Renal cortex interstitium (tissue), 11 donors: ENCODE measurements around the gene EXOC3L4. TPM values are rescaled to one million over a fixed set of nuclear protein-coding genes. Genes with fewer than 3 reads are reported as not detected.

ENCODE experiments used
- DNase-seq, 11 donors: peaks; one replicate each; pipeline ENCODE4 v3.0.0-alpha.2; 2013; ENCODE audit warnings: low read depth in 9 of 11, low spot score in 4 of 11; ENCODE audit errors: extremely low read depth in 1 of 11
- polyA plus RNA-seq, 3 donors: library from polyadenylated mRNA; unstranded; fragments of 120-200 nt; gene quantifications; one replicate each; pipeline ENCODE4 v1.2.1, GENCODE V29; 2013; ENCODE audit not compliant: insufficient read length in 3 of 3

Gene EXOC3L4
- polyA plus RNA-seq, 3 donors = 2.4 to 8.7 (median 4.5) TPM

DNA sequence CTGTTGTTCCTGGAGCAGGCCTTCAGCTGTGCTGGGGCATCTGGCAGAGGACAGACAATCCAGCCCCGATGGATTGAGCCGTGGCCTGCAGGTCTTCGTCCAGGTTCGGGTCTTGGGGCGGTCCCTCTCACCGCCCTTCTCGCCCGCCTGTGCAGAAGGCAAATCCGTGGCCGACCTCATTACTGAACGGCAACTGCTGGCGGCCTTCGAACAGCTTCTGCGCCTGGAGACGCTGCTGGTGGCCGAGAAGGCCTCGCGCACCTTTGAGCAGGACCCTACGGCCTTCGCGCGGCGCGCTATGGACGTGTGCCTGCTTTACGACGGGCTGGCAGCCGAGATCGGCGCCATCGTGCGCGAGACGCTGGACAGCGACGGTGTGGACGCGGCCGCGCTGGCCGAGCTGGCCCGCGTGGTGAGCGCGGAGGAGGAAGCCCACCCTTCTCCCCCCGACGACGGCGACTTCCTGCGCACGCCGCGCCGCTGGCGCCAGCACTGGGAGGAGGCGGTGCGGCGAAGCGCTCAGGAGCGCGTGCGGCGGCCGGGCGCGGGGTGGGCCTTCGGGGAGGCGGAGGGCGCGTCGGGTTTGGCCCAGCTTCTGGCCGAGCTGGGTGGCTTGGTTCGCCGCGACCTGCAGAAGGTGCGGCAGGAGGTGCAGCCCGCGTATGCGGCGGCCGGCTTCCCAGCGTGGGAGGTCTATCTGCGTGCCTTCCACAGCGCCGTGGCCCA is 7.6 kb downstream of the EXOC3L4 start:
- DNase-seq = no peak

DNA sequence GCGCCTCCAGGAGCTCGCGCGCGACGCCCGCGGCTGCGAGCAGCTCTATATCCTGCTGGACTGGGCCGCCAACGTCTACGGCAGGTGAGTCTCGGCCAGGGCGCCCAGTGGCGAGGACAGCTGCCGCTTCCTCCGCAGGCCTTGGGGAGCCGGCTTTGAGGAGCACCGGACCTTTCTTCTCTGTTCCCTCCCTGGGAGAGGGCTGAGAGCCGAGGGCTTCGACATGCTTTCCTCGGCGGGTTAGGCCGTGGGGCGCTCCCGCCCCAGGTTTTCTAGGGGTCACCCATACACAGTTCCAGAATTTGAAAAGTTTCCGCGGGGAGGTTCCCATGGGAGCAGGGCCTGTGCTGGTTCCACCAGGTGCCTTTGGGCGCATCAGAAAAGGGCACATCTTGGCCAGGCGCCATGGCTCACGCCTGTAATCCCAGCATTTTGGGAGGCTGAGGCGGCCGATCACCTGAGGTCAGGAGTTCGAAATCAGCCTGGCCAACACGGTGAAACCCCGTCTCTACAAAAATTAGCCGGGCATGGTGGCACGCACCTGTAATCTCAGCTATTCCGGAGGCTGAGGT is 8.2 kb downstream of the EXOC3L4 start:
- no peak for DNase-seq

DNA sequence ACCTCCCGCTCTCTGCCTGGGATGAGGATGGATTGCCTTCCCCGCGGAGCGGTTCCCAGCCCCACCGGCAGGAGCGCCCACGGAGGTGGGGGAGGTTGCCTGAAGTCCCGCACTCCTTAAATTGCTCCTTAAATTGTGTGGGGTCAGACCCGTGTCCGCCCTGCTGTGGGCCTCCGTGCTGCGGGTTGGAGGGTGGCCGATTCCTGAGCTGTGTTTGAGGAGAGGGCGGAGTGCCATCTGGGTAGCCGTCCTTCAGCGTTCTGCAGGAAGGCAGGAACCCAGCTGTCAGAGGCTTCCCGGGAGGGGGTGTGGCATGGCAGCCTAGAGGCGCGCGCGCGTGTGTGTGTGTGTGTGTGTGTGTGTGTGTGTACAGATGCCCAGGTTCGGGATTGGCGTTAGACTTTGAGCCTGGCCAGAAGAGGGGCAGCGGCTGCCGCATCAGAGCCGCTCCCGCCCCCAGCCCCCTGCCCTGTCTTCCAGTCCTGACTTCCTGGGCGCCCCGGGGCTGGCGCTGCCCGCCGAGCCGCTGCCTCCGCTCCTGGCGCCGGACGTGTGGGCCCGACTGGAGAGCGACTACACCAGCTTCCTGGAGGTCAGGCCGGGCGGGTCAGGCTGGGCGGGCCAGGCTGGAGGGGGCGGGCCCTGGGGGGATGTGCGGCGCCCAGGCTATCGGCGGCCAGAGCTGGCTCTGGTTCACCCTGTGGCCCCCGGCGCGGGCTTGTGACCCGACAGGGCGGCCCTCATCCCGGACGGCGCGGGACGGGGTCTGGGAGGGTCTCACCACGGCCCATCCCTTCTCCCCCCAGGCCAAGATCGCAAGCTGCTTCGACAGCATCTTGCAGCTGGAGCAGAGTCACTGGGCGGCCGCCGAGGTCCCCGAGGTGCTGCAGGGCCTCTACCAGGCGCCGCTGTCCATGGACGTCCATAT is 9.2 kb downstream of the EXOC3L4 start:
- DNase-seq = no peak

DNA sequence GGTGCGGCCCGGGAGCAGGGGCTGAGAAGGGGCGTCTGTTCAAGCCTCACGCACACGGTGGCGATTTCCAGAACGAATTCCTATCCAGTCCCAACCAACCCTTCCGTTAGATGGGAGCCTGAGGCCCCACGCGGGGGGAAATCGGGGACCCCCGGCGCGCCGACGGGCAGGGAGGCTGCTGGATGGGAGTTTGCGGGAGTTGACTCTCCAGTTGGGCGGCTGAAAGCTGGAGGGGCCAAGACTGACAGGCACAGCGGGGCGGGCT is 9.8 kb downstream of the EXOC3L4 start:
- DNase-seq = no peak

DNA sequence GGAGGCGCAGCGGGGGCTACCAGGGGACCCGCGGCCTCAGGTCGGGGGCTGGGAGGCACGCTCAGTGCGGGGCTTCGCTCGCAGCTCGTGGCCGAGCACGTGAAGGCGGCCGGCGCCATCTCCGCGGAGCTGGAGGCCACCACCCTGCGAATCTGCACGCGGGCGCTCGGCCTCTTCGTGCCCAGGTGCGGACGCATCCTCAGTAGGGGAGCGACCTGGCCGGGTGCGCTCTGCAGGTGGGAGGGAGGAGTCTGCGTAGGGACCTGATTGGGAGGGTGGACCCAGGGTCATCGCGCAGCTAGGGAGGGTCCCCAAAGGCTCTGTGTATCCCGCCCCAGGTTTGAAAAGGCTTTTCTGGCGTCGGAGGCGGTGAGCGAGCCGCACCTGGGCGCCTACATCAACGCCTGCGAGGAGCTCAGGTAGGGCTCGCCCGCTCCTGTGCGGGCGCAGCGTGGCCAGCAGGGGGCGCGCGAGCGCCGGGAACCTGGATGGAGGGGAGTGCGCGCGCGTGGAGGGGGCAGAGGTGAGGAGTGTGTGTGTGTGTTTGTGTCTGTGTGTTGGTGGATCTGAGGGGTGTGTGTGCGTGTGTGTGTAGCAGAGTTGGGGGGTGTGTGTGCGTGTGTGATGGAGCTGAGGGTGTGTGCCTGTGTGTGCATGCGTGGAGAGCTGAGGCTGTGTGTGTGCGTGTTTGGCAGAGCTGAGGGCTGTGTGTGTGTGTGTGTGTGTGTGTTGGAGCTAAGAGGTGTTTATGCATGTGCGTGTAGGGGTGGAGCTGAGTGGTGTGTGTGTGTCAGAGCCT is 10.3 kb downstream of the EXOC3L4 start:
- no peak for DNase-seq

DNA sequence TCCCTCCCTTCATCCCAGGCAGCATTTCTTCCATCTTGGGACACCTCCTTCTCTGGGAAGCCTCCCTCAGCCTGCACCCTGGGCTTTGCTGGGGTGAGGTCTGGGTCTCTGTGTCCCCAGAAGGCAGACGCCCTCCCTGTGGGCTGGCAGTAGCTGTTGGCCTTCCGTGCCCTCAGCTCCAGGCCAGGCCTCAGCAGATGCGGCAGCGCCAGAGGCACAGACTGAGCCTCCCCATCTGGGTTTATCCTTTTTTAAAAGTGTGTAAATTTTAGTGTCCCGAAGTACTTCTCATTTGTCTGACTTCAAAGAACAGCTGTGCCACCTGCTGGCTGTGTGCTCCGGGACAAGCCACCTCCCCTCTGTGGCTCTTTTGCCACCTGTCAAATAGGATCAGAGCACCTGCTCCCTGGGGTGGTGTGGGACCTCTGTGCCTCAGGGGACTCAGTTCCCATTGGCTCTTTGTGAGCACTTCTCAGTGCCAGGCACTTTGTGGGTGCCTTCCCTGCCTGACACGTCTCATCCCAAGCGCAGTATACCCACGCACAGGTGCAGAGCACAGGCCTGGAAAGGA is 11.1 kb downstream of the EXOC3L4 start:
- DNase-seq = no peak

DNA sequence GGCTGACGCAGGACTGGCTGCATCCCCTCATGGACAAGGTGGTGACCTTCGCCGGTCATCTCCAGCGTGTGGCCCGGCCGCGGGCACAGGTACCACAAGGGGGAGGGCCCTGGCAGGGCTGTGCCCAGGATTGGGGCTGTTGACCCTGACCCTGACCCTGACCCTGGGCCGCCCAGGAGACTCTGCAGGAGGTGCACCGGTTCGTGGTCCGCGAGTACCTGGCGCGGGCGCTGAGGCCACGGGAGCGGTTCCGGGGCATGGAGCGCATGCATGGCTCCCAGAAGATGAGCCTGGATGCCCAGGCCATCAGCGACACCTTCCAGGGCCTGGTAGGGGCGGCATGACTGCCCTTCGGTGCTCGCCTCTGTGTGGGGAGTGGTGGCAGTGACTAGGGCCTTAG is 12.9 kb downstream of the EXOC3L4 start:
- no peak for DNase-seq

DNA sequence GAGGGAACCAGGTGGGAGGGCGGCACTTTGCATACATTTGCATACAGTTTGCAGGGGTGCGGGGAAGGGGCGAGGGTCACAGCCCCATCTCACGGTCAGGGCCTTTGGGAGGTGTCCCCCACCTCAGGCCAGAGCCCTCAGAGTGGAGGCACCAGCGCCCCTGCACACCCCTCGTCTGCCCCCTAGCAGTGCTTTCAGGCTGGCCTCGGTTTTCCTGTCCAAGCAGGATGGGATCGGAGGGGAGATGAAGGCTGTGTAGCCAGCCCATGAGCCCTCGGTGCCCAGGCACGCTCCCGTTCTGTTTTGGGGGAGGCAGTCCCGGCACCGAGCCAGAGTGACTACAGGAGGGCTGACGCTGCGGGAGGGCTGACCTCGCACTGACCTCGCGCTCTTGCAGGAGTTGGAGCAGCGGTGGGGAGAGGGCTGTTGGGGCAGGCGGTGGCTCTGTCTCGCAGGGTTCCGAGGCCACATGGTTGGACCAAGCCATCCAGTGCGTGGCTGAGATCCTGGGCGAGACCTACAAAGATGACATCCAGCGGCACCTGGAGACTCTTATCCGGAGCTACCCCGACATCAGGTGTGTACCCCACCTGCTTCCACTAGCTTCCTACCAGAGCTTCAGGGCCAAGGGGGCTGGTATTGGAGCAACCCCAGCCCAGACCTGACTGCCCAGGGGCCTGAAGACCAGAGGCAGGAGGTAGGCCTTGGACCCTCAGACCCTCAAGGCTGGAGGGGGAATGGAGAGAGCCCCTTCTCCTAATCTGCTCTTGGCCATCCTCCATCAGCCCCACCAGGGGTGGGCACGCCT is 13.6 kb downstream of the EXOC3L4 start:
- no peak for DNase-seq

DNA sequence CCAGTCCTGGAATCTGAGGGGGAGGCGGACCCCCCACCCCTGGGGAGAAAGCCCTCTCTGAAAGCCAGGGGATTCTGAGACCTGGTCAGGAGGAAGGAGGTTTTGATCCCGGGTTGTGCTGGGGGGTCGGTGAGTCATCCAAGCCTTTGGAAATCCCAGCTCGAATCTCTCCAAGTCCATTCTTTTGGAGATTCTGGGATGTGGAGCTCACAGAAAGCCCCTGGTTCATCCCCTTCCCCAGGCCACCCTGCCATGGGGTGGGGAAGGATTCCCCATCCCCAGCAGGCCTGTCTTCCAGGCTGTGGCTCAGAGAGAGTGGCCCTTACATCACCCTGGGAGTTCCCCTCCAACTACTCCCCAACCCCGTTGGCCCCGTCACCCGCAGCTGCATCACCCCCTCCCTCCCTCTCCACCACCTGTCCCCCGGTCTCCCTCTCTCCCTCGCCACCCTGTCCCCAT is 14.3 kb downstream of the EXOC3L4 start:
- DNase-seq = no peak

DNA sequence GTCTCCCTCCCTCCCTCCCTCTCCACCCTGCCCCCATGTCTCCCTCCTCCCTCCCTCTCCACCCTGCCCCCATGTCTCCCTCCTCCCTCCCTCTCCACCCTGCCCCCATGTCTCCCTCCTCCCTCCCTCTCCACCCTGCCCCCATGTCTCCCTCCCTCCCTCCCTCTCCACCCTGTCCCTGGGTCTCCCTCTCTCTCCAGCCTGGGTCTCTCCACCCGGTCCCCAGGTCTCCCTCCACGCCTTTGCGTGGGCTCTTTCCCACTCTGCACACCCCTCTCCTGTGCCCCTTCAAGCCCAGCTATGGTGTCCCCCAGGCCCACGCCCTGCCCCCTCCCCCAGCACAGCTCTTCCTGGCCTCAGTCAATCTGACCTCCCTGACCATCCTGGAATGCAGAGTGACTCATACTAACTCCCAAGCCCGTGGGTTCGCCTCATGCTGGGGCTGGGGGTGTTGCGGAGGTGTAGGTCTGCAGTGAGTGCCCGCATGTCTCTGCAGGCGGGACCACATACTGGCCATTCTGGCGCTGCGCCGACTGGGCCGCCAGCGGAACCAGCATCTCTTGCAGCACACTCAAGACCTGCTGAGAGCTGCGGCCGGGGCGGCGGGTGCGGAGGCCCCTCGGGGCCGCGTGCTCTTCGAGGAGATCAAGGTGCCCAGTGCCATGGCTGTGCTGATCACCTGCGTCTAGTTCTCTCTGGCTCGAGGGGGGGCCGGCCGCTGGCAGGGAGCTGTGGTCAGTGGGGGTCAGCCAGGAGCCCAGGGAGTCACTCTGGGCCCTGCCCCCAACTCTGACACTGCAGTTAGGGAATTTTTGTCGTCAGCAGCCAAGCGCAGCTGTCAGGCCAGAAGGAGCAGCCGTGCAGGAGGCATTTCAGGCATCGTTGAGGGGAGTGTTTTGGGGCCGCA is 15.3 kb downstream of the EXOC3L4 start:
- DNase-seq = no peak

DNA sequence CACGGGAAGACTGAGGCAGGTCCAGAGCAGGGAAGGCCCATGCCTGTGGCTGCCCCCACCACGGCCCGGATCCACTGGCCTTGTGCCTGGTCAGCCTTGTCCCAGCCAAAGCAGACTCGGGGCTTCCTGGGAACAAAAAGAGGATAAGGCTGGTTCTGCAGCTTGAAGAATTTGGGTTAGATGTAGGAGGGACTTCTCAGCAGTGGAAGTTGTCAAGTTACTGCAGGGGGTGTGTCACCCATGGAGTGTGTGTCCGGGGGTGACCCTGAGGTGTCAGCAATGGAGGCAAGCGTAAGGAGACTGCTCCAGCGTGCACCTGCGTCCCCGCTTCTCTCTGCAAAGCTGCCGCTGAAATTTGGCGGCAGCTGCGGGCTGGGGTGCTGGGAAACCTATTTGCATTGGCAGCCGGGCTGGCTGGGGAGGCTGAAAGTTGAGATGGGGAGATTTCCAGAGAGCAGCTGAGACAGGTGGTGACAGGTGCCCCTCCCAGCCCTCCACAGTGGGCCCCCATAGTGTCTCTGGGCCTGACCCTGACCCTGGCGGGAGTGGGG is 16.2 kb downstream of the EXOC3L4 start:
- no peak for DNase-seq

DNA sequence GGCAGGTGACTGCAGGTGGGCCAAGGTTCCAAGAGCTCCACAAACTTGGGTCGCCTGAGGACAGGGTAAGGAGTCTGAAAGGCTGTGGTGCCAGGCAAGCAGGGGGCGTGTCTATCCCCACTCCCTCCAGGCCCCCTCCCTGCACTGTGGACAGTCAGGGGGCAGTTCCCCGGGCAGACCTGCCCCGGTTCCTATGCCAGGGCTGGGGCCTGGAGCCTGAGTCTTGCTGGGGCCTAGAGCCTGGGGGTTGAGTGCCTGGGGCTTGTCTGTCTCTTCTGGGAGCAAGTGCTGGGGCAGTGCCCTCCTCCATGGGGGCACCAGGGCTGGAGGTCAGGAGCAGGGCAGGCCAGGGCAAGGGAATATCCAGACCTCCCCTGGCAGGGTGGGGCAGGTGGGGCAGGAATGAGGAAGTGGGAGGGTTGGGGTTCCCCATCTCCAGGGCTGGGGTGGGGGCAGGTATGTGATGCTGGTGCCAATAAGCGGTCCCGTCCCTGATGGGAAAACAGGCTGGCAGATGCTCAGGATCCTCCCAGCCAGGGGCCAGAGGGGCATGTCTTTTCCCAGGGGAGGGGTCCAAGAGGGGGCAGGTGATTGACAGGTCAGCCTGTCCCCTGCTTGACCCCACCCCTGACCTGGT is 16.8 kb downstream of the EXOC3L4 start:
- DNase-seq = no peak

DNA sequence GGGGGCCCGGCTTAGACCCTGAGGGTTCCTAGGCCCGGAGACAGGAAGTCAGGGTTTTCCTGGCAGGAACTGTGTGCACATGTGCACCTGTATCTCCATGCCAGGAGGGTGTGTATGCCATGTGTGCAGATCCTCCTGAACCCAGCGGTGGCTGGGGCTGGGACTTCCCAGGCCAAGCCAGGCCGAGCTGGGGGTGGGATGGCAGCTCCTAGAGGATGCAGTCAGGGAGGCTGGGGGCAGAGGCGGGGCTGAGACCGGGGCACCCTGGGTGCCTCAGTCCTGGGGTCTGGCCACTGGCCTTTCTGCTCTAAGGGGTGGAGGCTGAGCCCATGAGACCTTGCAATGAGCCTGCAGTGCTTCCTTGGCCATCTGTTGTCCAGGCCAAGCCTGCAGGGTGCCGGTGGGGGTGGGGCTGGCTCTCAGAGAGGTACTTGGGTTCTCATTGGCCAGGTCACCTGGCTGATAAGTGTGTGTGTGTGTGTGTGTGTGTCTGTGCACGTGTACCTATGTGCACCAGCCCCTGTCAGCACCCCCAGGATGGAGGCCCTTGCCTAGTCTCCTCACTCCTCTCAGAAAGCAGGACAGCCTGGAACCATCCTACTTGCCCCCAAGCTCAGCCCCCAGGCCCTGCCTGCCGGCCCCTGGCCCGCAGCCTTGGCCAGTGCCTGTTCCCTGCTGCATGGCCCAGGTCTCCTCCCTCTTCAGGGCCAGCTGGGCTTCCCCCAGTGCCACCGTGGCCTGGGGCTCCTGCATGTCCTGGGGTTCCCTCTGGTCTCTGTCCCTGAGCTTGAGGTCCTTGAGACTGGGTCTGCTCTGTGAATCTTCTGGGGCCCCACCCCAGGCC is 18.1 kb downstream of the EXOC3L4 start:
- DNase-seq = no peak

DNA sequence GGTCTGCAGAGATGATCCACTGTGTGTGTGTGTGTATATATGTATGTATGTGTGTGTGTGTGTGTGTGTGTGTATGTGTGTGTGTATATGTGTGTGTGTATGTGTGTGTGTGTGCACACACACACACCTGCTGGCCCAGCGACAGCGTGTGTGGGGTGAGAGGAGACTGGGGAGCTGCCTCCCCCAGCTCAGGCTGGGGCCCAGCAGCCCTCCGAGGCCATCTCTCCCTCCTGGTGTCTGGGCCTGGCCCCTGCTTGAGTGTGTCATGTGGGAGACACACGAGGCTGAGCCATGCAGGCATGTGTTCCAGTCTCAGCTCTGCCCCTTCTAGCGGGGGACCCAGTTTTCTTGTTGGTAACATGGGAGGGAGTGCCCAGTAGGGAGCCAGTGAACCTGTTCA is 18.8 kb downstream of the EXOC3L4 start:
- no peak for DNase-seq

DNA sequence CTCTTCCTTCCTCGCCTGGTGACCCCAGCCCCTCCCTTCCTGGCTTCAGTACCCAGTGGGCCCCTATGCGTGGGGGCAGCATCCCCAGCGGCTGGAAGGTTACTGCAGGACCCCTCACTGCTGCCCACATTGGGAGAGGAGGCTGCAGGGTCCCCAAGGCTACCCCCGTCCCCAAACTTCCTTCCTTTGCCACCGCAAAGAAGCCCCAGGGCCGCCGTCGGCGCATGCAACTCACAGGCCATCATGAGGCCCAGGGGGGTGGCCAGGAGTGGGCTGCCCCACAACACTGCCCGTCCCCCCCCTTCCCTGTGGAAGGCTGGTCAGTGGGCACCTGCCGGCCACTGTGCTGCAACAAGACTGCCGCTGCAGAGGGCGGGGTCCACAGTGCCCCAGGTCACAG is 19.2 kb downstream of the EXOC3L4 start:
- DNase-seq = no peak
